Prostate gland (tissue), 2 donors: ENCODE data around the gene GSE1.

Experiments used
- CTCF ChIP-seq, 4 experiments: fragments of 200-600 bp in 2 of 4; fragments of 450-650 bp in 2 of 4; sonication (generic) in 2 of 4; IDR thresholded peaks; 1 replicate in 3 of 4; 2 replicates in 1 of 4; pipeline ENCODE4 v1.5.1; 2016 to 2019; ENCODE audit warnings: antibody characterized with exemption in 4 of 4, mild to moderate bottlenecking in 2 of 4, moderate library complexity in 2 of 4
- POLR2AphosphoS5 ChIP-seq: sonication (generic); formaldehyde crosslinking; IDR thresholded peaks from one replicate; pipeline ENCODE4 v1.6.1; 2017; ENCODE audit warnings: antibody characterized with exemption

GRCh38 chr16:85640585-85640984 lies 27.5 kb downstream of the GSE1 start:
- TF ChIP-seq POLR2AphosphoS5 (no peak), CTCF (IDR thresholded peaks at IDR 0.05) (no peak)
